ENCODE results near the gene NKAIN4. TPM values are rescaled to one million over a fixed set of nuclear protein-coding genes. Genes with fewer than 3 reads are reported as not detected.
A peak's percentile ranks its signal among the peaks of the same experiment; 100 is the strongest.
"Not testable (repeated sequence)": the region's sequence is repeated elsewhere in the genome, so short reads cannot be mapped to it uniquely, and the experiment has no call there.

NKAIN4 gene
- polyA plus RNA-seq, 3 donors from 2014 or later = not detected

- no peak overlapping the region for H3K4me3 Mint-ChIP-seq
Observed at GRCh38 chr20:63253438-63254231, 628 bp downstream of the NKAIN4 start.

DNA sequence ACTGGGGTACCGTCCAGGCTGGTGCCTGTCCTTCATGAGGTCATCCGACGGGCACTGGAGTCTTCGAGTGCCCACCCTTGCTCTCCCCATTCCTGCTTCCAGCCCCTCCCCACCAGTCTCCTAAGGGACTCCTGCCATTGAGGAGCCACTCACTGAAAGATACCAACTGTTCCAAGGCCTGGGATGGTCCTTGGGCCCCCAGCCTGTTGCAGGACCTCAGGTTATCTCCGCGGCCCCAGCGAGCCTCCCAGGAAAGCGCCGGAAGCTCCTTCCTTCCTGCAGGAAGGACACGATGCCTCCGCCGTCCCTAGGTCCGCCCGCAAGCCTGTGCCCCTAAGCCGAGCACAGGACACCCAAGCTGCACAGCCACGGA lies 1.2 kb downstream of the NKAIN4 start:
- Mint-ChIP-seq H3K4me1 (peaks cover 0 to 4% of the 10 kb centered on the region in 2 donors), H3K4me3 (peak overlapping the region in 2 of 5 donors; percentile 24 to 38), H3K9me3 (no peaks in the 10 kb centered on the region), H3K27me3 (ENCODE audit: low read depth in 3 of 3) (peaks cover 15 to 18% (median 18%) of the 10 kb centered on the region in 3 donors), H3K27ac (no peak overlapping the region), H3K36me3 (no peaks in the 10 kb centered on the region)
- no peak for DNase-seq

More at GRCh38 chr20:63253438-63254231, 628 bp downstream of the NKAIN4 start:
- DNase-seq = no peak
- Mint-ChIP-seq H3K27ac (no peak overlapping the region), H3K9me3 (no peaks in the 10 kb centered on the region), H3K36me3 (no peaks in the 10 kb centered on the region), H3K27me3 (ENCODE audit: low read depth in 3 of 3) (peaks cover 15 to 17% (median 15%) of the 10 kb centered on the region in 3 donors), H3K4me1 (peaks cover 0 to 4% of the 10 kb centered on the region in 2 donors)

GRCh38 chr20:63252284-63252711 lies 2.0 kb downstream of the NKAIN4 start:
- H3K9me3 Mint-ChIP-seq = no peaks in the 10 kb centered on the region
- no peak overlapping the region for H3K4me3 Mint-ChIP-seq
- H3K4me1 Mint-ChIP-seq = peaks cover 0 to 4% of the 10 kb centered on the region in 2 donors
- no peak for DNase-seq
- H3K27ac Mint-ChIP-seq = no peak overlapping the region
- no peaks in the 10 kb centered on the region for H3K36me3 Mint-ChIP-seq
- peaks cover 10 to 18% (median 18%) of the 10 kb centered on the region in 3 donors for H3K27me3 Mint-ChIP-seq (ENCODE audit: low read depth in 3 of 3)

DNA sequence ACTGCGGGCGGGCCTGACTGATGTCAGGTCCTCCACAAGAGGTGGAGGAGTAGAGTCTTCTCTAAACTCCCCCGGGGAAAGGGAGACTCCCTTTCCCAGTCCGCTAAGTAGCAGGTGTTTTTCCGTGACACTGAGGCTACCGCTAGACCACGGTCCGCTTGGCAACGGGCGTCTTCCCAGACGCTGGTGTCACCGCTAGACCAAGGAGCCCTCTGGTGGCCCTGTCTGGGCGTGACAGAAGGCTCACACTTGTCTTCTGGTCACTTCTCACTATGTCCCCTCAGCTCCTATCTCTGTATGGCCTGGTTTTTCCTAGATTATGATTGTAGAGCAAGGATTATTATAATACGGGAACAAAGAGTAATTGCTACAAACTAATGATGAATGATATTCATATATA lies 2.9 kb downstream of the NKAIN4 start:
- not testable (repeated sequence) for H3K9me3 Mint-ChIP-seq, H3K27ac Mint-ChIP-seq
- peaks cover 10 to 16% (median 15%) of the 10 kb centered on the region in 3 donors for H3K27me3 Mint-ChIP-seq (ENCODE audit: low read depth in 3 of 3)

GRCh38 chr20:63249891-63250290 lies 4.4 kb downstream of the NKAIN4 start:
- H3K4me1 Mint-ChIP-seq = peaks cover 0 to 4% of the 10 kb centered on the region in 2 donors
- no peak overlapping the region for H3K27ac Mint-ChIP-seq
- H3K36me3 Mint-ChIP-seq = no peaks in the 10 kb centered on the region
- no peaks in the 10 kb centered on the region for H3K9me3 Mint-ChIP-seq
- peaks cover 2 to 16% (median 15%) of the 10 kb centered on the region in 3 donors for H3K27me3 Mint-ChIP-seq (ENCODE audit: low read depth in 3 of 3)
- DNase-seq = no peak
- H3K4me3 Mint-ChIP-seq = no peak overlapping the region

More for the DNA sequence above, 2.9 kb downstream of the NKAIN4 start:
- DNase-seq, H3K4me1 Mint-ChIP-seq, H3K36me3 Mint-ChIP-seq, H3K4me3 Mint-ChIP-seq: not testable (repeated sequence)

- H3K4me3 Mint-ChIP-seq = no peak overlapping the region
- H3K27me3 Mint-ChIP-seq (ENCODE audit: low read depth in 3 of 3) = peaks cover 2 to 15% (median 14%) of the 10 kb centered on the region in 3 donors
- DNase-seq = no peak
- no peak overlapping the region for H3K27ac Mint-ChIP-seq
- peaks cover 0 to 4% of the 10 kb centered on the region in 2 donors for H3K4me1 Mint-ChIP-seq
- no peaks in the 10 kb centered on the region for H3K36me3 Mint-ChIP-seq
- H3K9me3 Mint-ChIP-seq = no peaks in the 10 kb centered on the region
Observed at GRCh38 chr20:63248835-63249591, 5.2 kb downstream of the NKAIN4 start.

GRCh38 chr20:63247671-63248228 lies 6.5 kb downstream of the NKAIN4 start:
- peaks cover 0 to 10% (median 10%) of the 10 kb centered on the region in 3 donors for H3K27me3 Mint-ChIP-seq (ENCODE audit: low read depth in 3 of 3)
- no peak for DNase-seq
- peaks cover 0 to 2% of the 10 kb centered on the region in 2 donors for H3K4me1 Mint-ChIP-seq
- H3K9me3 Mint-ChIP-seq = no peaks in the 10 kb centered on the region
- H3K36me3 Mint-ChIP-seq = no peaks in the 10 kb centered on the region
- no peak overlapping the region for H3K4me3 Mint-ChIP-seq
- no peak overlapping the region for H3K27ac Mint-ChIP-seq

DNA sequence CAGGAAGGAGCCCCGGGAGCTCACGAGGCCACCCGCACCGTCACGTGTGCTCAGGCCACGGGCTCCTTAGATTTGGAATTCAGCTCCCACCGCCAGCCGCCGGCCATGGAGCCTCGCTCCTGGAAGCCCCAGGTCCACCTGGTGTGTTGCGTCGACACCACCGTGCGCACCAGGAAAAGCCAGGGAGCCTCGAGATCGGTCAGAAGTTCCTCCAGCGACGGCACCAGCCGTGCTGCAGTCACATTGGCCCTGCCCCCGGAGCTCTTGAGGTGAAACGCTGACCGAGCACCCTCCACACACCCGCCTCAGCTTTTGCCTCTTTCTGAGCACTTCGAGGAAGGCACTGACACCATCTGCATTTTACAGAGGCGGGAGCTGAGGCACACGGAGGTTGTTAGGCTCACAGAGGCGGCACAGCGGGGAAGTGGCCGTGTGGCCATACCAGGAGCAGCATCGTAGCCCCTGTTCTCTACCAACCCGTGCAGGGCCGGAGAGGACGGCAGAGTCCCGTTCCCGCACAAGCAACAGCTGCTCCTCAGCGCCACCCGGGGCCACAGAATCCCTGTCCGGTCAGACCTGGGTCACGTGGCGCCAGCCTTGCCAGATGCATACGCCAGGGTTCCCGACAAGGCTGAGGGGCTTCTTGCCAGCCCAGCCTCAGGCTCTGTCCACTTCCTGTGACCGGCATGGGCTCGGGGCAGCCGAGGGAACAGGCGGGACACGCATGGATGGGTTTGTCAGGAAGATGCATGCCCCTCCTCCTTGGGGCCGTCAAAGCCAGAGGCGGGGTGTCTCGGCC lies 7.6 kb downstream of the NKAIN4 start:
- Mint-ChIP-seq H3K4me3 (no peak overlapping the region), H3K27ac (no peak overlapping the region), H3K4me1 (no peaks in the 10 kb centered on the region), H3K27me3 (ENCODE audit: low read depth in 3 of 3) (peaks cover 0 to 8% (median 5%) of the 10 kb centered on the region in 3 donors), H3K36me3 (no peaks in the 10 kb centered on the region), H3K9me3 (no peaks in the 10 kb centered on the region)
- DNase-seq = no peak

- no peaks in the 10 kb centered on the region for H3K4me1 Mint-ChIP-seq
- H3K9me3 Mint-ChIP-seq = no peaks in the 10 kb centered on the region
- H3K36me3 Mint-ChIP-seq = no peaks in the 10 kb centered on the region
- H3K4me3 Mint-ChIP-seq = no peak overlapping the region
- H3K27ac Mint-ChIP-seq = no peak overlapping the region
- peaks cover 0 to 4% (median 3%) of the 10 kb centered on the region in 3 donors for H3K27me3 Mint-ChIP-seq (ENCODE audit: low read depth in 3 of 3)
- no peak for DNase-seq
Observed at GRCh38 chr20:63244468-63244867, 9.8 kb downstream of the NKAIN4 start.

- Mint-ChIP-seq H3K4me3 (no peak overlapping the region), H3K36me3 (no peaks in the 10 kb centered on the region), H3K27ac (no peak overlapping the region), H3K4me1 (no peaks in the 10 kb centered on the region), H3K27me3 (ENCODE audit: low read depth in 3 of 3) (peaks cover 0 to 3% (median 1%) of the 10 kb centered on the region in 3 donors), H3K9me3 (no peaks in the 10 kb centered on the region)
- DNase-seq = no peak
Observed at GRCh38 chr20:63243604-63244247, 10.5 kb downstream of the NKAIN4 start.

DNA sequence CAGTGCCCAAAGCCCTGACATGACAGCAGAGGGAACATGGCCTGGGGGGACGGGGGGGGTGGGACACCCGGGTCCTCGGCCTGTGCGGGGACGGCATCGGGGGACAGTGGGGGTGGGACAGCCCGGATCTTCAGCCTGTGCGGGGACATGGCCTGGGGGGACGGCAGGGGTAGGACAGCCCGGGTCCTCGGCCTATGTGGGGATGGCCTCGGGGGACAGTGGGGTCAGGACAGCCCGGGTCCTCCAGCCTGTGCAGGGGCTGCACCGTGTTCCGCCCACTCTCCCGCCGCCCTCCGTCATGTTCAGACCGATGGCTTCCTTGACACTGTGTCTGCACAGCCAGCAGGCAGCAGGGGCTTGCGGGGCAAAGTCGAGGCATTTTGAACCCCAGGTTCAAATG lies 11.5 kb downstream of the NKAIN4 start:
- Mint-ChIP-seq H3K9me3 (no peaks in the 10 kb centered on the region), H3K27ac (no peak overlapping the region), H3K36me3 (no peaks in the 10 kb centered on the region), H3K4me3 (no peak overlapping the region), H3K27me3 (ENCODE audit: low read depth in 3 of 3) (no peaks in the 10 kb centered on the region), H3K4me1 (no peaks in the 10 kb centered on the region)
- no peak for DNase-seq

DNA sequence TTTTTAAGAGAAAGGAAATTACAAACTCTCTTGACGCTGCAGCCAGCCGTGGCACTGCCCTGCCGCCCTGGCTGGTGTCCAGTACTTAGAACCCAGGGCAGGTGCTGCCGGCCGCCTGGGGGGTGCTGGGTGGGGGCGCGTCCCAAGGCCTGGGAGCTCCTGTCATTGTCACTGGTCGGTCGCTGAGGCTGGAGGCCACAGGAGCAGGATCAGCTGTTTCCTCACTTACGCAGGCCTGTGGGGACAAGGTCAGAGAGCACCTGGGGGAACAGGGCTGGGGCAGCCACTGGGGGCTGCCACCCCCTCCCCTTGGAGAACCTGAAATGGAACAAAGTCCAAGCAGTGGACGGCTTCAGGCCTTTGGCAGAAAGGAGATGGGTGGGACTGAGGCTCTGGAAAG lies 13.0 kb downstream of the NKAIN4 start:
- DNase-seq = no peak
- no peaks in the 10 kb centered on the region for H3K36me3 Mint-ChIP-seq
- no peaks in the 10 kb centered on the region for H3K4me1 Mint-ChIP-seq
- H3K4me3 Mint-ChIP-seq = no peak overlapping the region
- H3K9me3 Mint-ChIP-seq = no peaks in the 10 kb centered on the region
- H3K27me3 Mint-ChIP-seq (ENCODE audit: low read depth in 3 of 3) = no peaks in the 10 kb centered on the region
- H3K27ac Mint-ChIP-seq = no peak overlapping the region

DNA sequence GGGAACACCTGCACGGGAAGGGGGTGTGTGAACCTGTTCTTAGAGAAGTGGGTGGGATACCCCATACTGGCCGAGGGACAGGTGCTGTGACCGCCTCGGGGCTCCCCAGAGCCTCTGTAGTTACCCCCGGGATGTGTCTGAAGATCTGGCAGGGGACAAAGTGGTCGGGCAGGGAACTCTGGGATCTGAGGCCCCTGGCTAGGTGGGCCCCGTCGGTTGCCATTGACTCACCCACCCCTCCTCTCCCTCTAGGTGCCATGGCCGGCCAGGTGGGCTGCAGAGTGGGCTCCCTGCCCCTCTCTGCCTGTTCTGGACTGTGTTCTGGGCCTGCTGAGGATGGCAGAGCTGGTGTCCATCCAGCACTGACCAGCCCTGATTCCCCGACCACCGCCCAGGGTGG lies 14.3 kb downstream of the NKAIN4 start:
- Mint-ChIP-seq H3K9me3 (no peaks in the 10 kb centered on the region), H3K4me1 (no peaks in the 10 kb centered on the region), H3K27me3 (ENCODE audit: low read depth in 3 of 3) (no peaks in the 10 kb centered on the region), H3K27ac (no peak overlapping the region), H3K36me3 (no peaks in the 10 kb centered on the region), H3K4me3 (no peak overlapping the region)
- DNase-seq = no peak
